ENCODE measurements around the gene GP9. TPM values are rescaled to one million over a fixed set of nuclear protein-coding genes. Genes with fewer than 3 reads are reported as not detected.
A peak's percentile ranks its signal among the peaks of the same experiment; 100 is the strongest.

Gene GP9
- total and polyA plus RNA-seq, 2 donors from 2014 or later = 0.49 TPM; not detected in 1

DNA sequence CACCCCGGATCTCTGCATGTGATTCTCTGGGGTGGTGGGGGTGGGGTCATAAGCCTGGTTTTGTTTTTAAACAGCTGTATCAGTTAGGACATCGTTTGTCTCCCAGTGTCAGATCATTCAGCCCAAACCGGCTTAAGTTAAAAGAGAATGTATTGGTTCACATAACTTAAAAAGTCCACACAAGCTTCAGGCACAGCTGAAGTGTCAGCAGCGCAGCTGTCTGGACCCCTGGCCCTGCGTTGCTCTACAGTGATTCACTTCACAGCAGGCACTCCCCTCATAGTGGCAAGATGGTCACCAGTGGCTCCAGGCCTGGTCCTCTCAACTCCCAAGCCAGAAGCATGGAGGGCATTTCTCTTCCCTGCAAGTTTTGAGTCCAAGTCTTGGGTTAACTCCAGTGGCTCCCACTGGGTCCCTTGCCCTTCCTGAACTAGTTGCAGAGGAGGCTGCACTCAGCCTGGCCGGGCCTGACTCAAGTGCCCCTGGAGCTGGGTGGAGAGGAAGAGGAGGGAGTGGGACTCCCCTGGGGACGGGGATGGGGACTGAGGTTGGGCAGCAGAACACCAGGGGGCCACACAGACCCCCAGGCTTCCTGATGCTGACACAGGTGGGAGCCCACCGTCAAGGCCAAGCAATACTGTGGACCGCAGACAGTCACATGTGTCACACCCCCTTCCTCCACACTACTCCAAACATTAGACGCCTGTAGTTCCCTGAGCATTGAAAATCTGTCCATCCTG is 28.9 kb upstream of the GP9 start:
- Histone ChIP-seq H3K36me3 (ENCODE audit: control insufficient read depth in 2 of 3, insufficient read depth in 3 of 3, low read length in 3 of 3) (no peaks in the 10 kb centered on the region), H3K9ac (ENCODE audit: low read length in 3 of 3) (no peak overlapping the region), H3K4me1 (ENCODE audit: control insufficient read depth in 2 of 3, insufficient read depth in 2 of 3, low read depth in 1 of 3, low read length in 3 of 3) (peaks cover 0 to 5% (median 3%) of the 10 kb centered on the region in 3 donors), H3K27me3 (ENCODE audit: control insufficient read depth, insufficient read depth, low read length) (no peaks in the 10 kb centered on the region), H3K27ac (ENCODE audit: low read depth in 2 of 2, low read length in 2 of 2) (no peak overlapping the region), H3K4me3 (ENCODE audit: low read length in 3 of 3) (no peak overlapping the region), H3K9me3 (ENCODE audit: control insufficient read depth in 2 of 3, insufficient read depth in 1 of 3, low read length in 3 of 3) (no peaks in the 10 kb centered on the region)
- TF ChIP-seq, protein P1, sequence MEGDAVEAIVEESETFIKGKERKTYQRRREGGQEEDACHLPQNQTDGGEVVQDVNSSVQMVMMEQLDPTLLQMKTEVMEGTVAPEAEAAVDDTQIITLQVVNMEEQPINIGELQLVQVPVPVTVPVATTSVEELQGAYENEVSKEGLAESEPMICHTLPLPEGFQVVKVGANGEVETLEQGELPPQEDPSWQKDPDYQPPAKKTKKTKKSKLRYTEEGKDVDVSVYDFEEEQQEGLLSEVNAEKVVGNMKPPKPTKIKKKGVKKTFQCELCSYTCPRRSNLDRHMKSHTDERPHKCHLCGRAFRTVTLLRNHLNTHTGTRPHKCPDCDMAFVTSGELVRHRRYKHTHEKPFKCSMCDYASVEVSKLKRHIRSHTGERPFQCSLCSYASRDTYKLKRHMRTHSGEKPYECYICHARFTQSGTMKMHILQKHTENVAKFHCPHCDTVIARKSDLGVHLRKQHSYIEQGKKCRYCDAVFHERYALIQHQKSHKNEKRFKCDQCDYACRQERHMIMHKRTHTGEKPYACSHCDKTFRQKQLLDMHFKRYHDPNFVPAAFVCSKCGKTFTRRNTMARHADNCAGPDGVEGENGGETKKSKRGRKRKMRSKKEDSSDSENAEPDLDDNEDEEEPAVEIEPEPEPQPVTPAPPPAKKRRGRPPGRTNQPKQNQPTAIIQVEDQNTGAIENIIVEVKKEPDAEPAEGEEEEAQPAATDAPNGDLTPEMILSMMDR (IDR thresholded peaks at IDR 0.05; ENCODE audit: borderline replicate concordance, extremely low read depth, insufficient read depth) = no peak
- no peak for FAIRE-seq
- peak in 1 of 5 donors; percentile 35 for DNase-seq
- intact Hi-C loops (cut with DNase I) = no loop called here

GRCh38 chr3:129032716-129033115 is 27.9 kb upstream of the GP9 start:
- no peak overlapping the region for H3K4me3 ChIP-seq (ENCODE audit: low read length in 3 of 3)
- FAIRE-seq (no peak), DNase-seq (peak in 1 of 5 donors; percentile 33)
- H3K27me3 ChIP-seq (ENCODE audit: control insufficient read depth, insufficient read depth, low read length) = no peaks in the 10 kb centered on the region
- no peaks in the 10 kb centered on the region for H3K36me3 ChIP-seq (ENCODE audit: control insufficient read depth in 2 of 3, insufficient read depth in 3 of 3, low read length in 3 of 3)
- TF ChIP-seq, protein P1 (IDR thresholded peaks at IDR 0.05; ENCODE audit: borderline replicate concordance, extremely low read depth, insufficient read depth) = no peak
- H3K9ac ChIP-seq (ENCODE audit: low read length in 3 of 3) = no peak overlapping the region
- H3K9me3 ChIP-seq (ENCODE audit: control insufficient read depth in 2 of 3, insufficient read depth in 1 of 3, low read length in 3 of 3) = no peaks in the 10 kb centered on the region
- no peaks in the 10 kb centered on the region for H3K4me1 ChIP-seq (ENCODE audit: control insufficient read depth in 2 of 3, insufficient read depth in 2 of 3, low read depth in 1 of 3, low read length in 3 of 3)
- no peak overlapping the region for H3K27ac ChIP-seq (ENCODE audit: low read depth in 2 of 2, low read length in 2 of 2)
- intact Hi-C loops (cut with DNase I) = no loop called here

GRCh38 chr3:129033151-129033550 is 27.4 kb upstream of the GP9 start:
- Histone ChIP-seq H3K4me3 (ENCODE audit: low read length in 3 of 3) (no peak overlapping the region), H3K27me3 (ENCODE audit: control insufficient read depth, insufficient read depth, low read length) (no peaks in the 10 kb centered on the region), H3K9ac (ENCODE audit: low read length in 3 of 3) (no peak overlapping the region), H3K4me1 (ENCODE audit: control insufficient read depth in 2 of 3, insufficient read depth in 2 of 3, low read depth in 1 of 3, low read length in 3 of 3) (no peaks in the 10 kb centered on the region), H3K36me3 (ENCODE audit: control insufficient read depth in 2 of 3, insufficient read depth in 3 of 3, low read length in 3 of 3) (no peaks in the 10 kb centered on the region), H3K9me3 (ENCODE audit: control insufficient read depth in 2 of 3, insufficient read depth in 1 of 3, low read length in 3 of 3) (no peaks in the 10 kb centered on the region), H3K27ac (ENCODE audit: low read depth in 2 of 2, low read length in 2 of 2) (no peak overlapping the region)
- intact Hi-C loops (cut with DNase I) = no loop called here
- DNase-seq (peak in 1 of 5 donors; percentile 29), FAIRE-seq (no peak)
- TF ChIP-seq, protein P1 (IDR thresholded peaks at IDR 0.05; ENCODE audit: borderline replicate concordance, extremely low read depth, insufficient read depth) = no peak

Measured in kidney (tissue), 14 donors.